Stimulated activated CD8-positive, alpha-beta memory T cell treated with anti-CD3 and anti-CD28 coated beads, Interleukin-4, amount 100 ng/mL, for 48 hours (primary cell): ENCODE data around the gene VCX3A.
"Not testable (repeated sequence)": the region's sequence is repeated elsewhere in the genome, so short reads cannot be mapped to it uniquely, and the experiment has no call there.

Experiments
- DNase-seq: peaks from one replicate; pipeline ENCODE4 v3.0.0-alpha.2; 2020

VCX3A gene

DNA sequence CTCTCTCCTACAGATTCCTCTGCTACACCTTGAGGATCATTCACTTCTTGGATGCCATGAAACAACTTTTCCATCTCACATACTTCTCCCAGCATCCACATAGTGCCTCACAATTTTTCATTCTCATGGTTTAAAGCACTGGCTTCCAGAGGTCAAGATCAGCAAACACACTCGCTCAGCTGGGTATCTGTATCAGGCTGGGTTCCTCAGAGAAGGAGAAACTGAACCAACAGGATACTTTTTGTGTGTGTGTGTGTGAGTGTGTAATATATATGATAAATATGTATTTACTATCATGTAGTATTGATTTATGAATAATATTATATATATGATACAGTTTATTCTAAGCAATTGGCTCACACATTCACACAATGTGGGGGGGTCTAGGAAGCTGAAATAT, at the start of gene VCX3A:
VCX3A (minus strand) TSS at position 101 of the 400 bp plus-strand sequence. CDS start 621 bp downstream, outside the sequence.
- not testable (repeated sequence) for DNase-seq

DNA sequence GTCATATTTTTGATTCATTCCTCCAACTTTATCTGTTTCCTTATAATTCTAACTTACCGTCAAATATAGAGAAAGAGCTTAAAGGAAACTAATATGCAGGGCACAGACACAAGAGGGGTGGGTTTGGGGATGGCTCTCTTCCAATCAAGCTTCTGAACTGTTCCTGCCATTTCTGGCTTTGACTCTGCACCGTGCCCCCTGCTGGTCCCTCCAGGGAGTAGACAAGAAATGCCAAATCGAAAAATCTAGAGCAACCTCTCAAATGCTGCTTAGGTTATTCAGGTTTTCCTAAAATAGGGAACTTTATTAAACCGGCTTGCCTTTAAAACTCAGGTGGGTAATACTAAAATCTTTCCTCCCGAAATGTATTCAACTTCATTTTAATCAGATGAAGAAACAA, 39.8 kb upstream of the VCX3A start:
- no peak for DNase-seq

DNA sequence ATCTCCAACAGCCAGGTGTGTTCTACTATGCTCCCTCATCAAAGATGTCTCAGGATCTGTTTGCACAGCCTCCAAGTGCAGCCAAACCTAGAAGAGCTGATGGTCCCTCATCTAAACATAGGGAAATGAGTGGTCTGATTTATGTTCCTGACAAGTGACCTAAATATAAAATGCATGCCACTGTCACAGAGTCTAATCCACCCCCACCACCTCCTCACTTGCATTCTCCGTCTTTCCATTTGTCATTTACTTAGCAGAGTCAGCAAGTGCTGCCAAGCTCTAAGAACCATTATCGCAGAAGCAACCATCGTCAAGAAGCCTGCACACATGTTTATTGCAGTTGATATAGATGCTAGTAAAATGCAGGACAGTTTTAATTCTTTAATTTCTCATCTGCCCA, 33.1 kb upstream of the VCX3A start:
- DNase-seq, result no peak

DNA sequence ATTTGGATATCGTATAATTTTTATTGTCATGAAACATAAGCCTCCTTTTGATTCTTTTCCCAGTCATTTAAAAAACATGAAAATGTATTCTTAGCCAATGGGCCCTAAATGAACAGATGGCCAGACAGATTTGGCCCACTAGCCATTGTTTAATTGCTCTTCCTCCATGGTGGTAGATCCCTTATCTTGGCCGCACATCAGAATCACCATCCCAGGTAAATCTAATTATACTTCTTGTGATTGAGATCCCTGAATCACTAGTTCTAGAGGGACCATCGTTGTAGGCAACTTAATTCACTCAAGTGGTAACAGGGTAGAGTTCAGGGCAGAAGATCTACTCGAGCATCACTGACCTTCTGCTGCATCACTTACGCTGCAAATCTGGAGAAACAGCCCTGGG, 24.1 kb upstream of the VCX3A start:
- no peak for DNase-seq

DNA sequence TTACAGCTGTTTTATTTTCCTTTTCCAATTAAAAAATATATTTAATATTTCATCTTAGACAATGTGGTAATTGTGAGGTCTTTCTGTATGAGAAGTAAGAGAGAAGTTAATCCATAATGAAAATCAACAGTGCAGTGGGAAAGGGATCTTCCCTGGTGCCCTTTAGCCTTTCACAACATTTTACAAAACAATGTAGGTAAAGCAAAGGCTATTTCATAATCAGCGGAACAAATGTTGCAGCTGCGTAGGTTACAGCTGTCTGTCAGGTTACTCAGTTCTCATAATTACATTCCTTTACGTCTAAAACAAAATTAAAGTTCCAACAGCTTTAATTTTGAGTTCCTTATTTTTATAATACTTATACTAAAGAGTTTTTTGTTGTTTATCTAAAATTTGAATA, 22.8 kb upstream of the VCX3A start:
- DNase-seq, result no peak

DNA sequence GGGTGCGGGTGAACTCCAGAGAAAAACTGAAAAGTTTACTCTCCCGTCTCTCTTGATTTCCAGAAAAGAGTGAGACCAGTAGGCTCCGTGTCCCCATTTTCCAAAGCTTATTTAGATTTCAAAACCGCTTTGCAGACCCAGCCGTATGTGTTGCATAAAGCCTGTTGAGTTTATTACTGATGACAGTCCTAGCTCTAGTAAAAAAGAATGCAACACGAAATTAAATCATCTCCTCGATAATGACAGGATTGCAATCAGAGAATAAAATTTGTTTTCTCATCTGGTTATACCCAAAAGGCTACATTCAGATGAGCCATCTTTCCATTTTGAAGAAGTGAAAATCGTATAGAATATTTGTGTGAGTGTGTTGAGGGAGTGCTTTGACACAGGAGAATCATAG, 16.1 kb upstream of the VCX3A start:
- no peak for DNase-seq

DNA sequence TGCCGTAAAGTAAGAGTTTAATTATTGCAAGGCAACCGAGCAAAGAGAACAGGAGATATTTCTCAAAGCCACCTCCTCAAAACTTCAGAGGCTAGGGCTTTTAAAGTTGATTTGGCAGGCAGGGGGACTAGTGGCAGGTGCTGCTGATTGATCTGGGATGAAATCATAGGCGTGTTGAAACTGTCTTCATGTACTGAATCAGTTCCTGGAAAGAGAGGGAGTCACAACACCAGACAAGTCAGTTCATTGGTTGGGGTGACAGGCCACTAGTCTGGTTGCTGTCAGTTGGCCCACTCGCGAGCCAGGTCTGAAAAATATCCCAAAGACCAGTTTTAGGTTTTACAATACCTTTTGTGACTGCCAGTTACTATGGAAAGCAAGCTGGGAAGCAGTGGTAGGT, 10.8 kb upstream of the VCX3A start:
- no peak for DNase-seq

DNA sequence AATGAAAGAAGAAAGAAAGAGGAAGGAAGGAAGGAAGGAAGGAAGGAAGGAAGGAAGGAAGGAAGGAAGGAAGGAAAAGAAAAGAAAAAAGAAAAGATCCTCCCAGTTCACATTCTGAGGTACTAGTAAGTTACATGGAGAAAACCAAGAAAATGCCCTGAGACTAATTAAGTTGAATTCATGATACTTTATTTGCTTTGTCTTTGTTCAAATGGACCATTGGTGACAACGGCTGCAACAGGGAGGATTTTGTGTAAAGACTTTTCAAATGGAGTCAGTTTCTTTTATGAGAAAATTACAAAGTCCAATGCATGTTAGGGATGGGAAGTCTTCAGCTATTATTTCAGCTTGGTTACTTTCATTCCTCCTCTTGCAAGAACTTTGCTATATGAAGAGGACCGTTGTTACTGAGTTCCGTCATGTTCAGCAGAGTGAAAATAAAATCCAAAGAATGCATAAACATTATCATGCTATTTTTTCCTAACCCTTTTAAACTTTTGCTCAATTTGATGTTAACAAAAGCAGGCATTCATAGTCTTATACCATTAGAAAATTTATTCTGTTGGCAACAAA, 8.3 kb downstream of the VCX3A start:
- DNase-seq, result no peak

DNA sequence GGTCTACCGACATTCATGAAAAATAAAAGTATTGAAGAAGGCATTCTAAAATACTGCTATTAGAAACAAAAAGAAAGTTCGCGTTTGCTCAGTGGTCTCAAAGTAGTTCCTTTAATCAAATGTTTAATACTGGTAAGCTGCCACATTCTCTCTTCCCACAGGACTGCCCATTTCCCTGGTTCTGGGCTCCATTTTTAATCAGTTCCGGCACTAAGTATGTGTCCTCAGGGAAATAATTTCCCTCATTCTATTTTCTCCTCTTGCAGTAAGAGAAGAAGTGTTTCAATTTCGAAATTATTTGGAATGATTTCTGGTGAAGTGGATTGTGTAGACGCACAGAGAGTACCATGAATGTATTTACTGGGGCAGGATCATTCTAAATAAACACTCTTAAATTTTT, 17.5 kb downstream of the VCX3A start:
- DNase-seq, result no peak

DNA sequence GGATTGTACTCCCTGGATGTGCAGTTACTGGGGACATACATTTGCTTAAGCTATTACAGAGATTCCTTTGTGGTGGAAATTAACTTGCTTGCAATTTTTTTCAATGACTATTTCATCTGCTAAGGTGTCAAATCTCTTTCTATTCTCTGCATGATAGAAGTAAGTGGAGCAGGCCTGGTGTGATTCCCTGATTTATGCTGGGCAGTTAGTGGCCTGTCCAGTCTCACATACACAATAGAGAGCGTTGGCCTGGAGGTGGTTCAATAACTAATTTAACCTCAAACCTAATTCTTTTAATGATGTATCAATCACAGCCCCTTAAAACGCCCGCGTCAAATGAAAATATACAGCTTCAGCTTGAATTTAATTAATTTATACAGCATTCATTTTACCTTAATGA, 28.5 kb downstream of the VCX3A start:
- DNase-seq, result no peak

DNA sequence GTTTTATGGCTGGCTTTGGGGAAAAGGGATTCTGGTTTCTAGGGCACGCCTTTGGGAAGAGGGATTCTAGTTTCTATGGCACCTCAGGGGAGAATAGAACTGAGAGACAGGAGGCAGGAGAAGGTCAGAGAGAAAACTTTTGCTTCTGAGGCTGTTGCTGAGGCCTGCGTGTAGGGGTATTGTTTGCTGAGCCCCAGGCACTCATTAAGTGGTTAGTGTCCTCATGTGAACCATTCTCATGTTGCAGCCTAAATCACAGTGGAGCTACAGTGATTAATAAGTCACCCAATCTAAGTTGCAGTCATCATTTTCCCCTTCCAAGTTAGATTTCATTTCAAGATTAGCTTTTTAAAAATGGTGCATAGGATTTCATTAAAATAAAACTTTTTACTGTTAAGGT, 29.0 kb downstream of the VCX3A start:
- DNase-seq, result no peak

DNA sequence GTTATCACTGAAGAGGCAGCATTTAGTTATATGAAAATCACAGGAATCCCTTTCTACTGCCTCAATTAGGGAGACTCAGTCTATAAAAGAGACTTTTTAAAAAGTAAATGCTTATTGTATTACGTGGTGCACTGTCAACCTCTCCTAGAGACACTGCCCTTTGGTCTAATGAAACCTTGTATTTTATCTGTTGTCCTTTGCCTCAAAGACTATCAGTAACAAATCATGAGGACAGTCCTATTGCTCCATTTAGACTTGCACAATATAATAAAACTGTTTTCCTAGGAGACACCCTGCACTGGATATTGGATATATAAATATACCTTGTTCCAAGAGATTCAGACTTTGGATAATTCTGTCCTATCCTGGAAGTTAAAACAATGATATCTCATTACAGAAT, 34.2 kb downstream of the VCX3A start:
- no peak for DNase-seq

DNA sequence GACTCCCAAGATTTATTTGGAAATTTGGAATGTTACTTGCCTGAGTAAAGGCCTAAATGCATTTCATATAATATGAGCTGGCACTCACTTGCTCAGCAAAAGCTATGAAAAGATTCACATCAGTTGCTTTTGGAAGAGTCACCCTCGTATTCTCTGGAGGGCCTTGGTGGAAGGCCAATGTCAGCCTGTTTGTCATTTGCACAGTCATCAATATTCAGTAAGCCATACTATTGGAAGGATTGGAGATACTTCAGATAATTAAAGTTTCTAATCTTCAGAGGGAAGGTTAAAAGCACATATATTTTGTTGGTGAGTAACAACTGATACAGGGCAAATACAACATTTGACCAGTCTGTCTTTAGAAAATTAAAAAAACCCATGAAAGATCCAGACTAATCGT, 36.6 kb downstream of the VCX3A start:
- DNase-seq, result no peak
